Activated naive CD4-positive, alpha-beta T cell treated with anti-CD3 and anti-CD28 coated beads, Interleukin-2, amount 10 ng/mL, durations not matched to agents 7 days and 5 days (primary cell): ENCODE results near the gene SLC24A1.
"Not testable (repeated sequence)": the region's sequence is repeated elsewhere in the genome, so short reads cannot be mapped to it uniquely, and the experiment has no call there.

Experiments used
- CTCF ChIA-PET: fragments of 350-600 bp; sonication (Branson Sonifier 250); formaldehyde crosslinking; loops from one replicate; lab custom pipeline; 2021; ENCODE audit warnings: antibody characterized with exemption; lab: Charles Lee
- DNase-seq: peaks from one replicate; pipeline ENCODE4 v3.0.0-alpha.2; 2020
- H3K27ac Mint-ChIP-seq: one replicate; pipeline ENCODE4 v1.8.0; 2021; ENCODE audit warnings: mild to moderate bottlenecking, moderate library complexity, mixed read lengths
- H3K27me3 Mint-ChIP-seq: one replicate; pipeline ENCODE4 v1.8.0; 2021; ENCODE audit warnings: mild to moderate bottlenecking, mixed read lengths
- H3K36me3 Mint-ChIP-seq: one replicate; pipeline ENCODE4 v1.8.0; 2021; ENCODE audit warnings: mixed read lengths
- H3K4me1 Mint-ChIP-seq: one replicate; pipeline ENCODE4 v1.8.0; 2021; ENCODE audit warnings: mixed read lengths
- H3K4me3 Mint-ChIP-seq: one replicate; pipeline ENCODE4 v1.8.0; 2021; ENCODE audit warnings: mild to moderate bottlenecking, moderate library complexity, mixed read lengths
- H3K9me3 Mint-ChIP-seq: one replicate; pipeline ENCODE4 v1.8.0; 2021; ENCODE audit warnings: mixed read lengths

SLC24A1 gene

DNA sequence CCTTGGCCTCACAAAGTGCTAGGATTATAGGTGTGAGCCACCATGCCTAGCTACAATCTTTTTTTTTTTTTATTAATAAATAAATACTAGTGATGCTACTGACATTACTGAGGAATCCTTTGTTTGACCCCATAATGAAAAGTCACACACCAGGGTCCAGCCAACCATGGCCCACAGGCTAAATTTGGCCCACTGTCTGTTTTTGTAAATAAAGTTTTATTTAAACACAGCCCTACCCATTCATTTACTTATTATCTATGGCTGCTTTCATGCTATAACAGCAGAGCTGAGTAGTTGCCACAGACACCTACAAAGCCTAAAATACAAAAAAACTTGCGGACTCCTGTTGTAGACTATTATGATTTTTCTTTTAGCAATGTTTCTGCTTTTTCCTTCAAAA is 18.2 kb upstream of the SLC24A1 start:
- Mint-ChIP-seq H3K9me3 (no peaks in the 10 kb centered on the region), H3K27me3 (no peaks in the 10 kb centered on the region), H3K4me1 (peaks cover 5% of the 10 kb centered on the region), H3K4me3 (no peak overlapping the region), H3K36me3 (peaks cover 30% of the 10 kb centered on the region), H3K27ac (no peak overlapping the region)
- CTCF ChIA-PET: no interaction called here
- DNase-seq: no peak

GRCh38 chr15:65610871-65611718 is 10.6 kb upstream of the SLC24A1 start, which contains the start of gene INTS14:
TSS of gene INTS14 (minus strand) at chr15:65611131. CDS start at chr15:65607380, 3,751 bp downstream.
- H3K27ac Mint-ChIP-seq: peak within 1 kb of the TSS; percentile 96

GRCh38 chr15:65611888-65612615 is 9.7 kb upstream of the SLC24A1 start:
- H3K4me1 Mint-ChIP-seq: peaks cover 37% of the 10 kb centered on the region

More at GRCh38 chr15:65610871-65611718, 10.6 kb upstream of the SLC24A1 start, which contains the start of gene INTS14:
- Mint-ChIP-seq H3K4me3 (peak within 1 kb of the TSS; percentile 88), H3K27me3 (peaks cover 4% of the 10 kb centered on the region), H3K4me1 (peaks cover 37% of the 10 kb centered on the region), H3K36me3 (peaks cover 4% of the 10 kb centered on the region), H3K9me3 (no peaks in the 10 kb centered on the region)
- CTCF ChIA-PET: interaction anchor here (0.8 to 2.3 kb wide), 10 partner anchors 12 to 258 kb away, joined by 3 to 9 read pairs (median 3); partner anchors contain the start of genes HACD3 and RAB11A
- peak; percentile 95 for DNase-seq

DNA sequence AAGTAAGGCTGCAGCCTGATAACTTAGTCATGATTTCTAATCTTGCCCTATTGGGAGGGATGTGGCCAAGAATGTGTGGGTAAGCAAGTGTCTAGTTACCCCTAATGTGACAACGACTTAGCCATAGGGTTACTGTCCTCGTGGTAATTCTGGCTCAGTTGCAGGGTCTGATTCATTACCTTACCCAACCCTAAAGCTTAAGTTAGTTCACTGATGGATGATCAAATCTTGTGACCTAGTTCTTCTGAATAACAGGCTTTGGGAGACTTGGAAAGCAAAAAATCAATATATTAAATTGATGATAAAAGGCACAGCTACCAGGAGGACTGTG is 9.2 kb upstream of the SLC24A1 start:
- Mint-ChIP-seq H3K4me3 (peak overlapping the region; percentile 88), H3K27me3 (peaks cover 4% of the 10 kb centered on the region), H3K36me3 (peaks cover 3% of the 10 kb centered on the region), H3K4me1 (peaks cover 37% of the 10 kb centered on the region), H3K9me3 (no peaks in the 10 kb centered on the region), H3K27ac (no peak overlapping the region)
- DNase-seq: no peak
- CTCF ChIA-PET: interaction anchor here (0.6 to 2.3 kb wide), 3 partner anchors 19 to 272 kb away, joined by 3 to 9 read pairs (median 5); no protein-coding TSS in a partner anchor

More at GRCh38 chr15:65611888-65612615, 9.7 kb upstream of the SLC24A1 start:
- Mint-ChIP-seq H3K27ac (peak overlapping the region; percentile 96), H3K36me3 (peaks cover 5% of the 10 kb centered on the region), H3K27me3 (peaks cover 4% of the 10 kb centered on the region), H3K4me3 (peak overlapping the region; percentile 88), H3K9me3 (no peaks in the 10 kb centered on the region)
- CTCF ChIA-PET: interaction anchor here (0.6 to 2.3 kb wide), 6 partner anchors 20 to 272 kb away, joined by 3 to 9 read pairs (median 4); partner anchors contain the start of gene RAB11A
- no peak for DNase-seq

DNA sequence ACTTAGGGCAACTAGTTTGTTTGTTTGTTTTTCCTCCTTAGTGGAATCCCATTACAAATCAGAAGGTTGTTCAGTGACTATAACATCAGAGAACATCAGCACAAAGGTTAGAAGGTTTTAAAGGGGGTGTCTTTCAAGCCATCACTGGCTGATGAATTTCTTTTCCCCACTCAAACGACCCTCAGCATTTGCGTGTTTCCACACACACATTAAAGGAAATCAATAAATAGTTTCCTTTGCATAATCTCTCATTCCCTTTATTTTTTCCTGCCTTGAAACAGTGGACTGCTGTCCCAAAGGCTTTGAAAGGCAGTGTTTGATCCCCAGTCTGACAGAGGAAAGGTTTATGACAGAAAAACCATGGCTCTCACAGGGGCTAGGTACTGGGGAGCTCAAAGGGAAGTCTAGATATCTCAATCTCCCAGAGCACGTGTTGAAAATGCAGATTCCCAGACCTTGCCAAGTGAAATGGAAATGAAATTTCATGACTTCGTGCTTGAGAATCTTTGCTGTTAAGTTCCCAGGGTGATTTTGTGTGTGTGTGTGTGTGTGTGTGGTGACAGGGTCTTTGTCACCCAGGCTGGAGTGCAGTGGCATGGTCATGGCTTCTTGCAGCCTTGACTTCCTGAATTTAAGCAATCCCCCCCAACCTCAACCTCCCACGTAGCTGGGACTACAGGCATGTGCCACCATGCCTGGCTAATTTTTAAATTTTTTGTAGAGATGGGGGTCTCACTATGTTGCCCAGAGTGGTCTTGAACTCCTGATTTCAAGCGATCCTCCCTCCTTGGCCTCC is 8.6 kb upstream of the SLC24A1 start:
- Mint-ChIP-seq H3K27ac (no peak overlapping the region), H3K4me3 (no peak overlapping the region)
- CTCF ChIA-PET: interaction anchor here (2.3 kb wide), 1 partner anchor 249 kb away, joined by 9 read pairs; no protein-coding TSS in a partner anchor

DNA sequence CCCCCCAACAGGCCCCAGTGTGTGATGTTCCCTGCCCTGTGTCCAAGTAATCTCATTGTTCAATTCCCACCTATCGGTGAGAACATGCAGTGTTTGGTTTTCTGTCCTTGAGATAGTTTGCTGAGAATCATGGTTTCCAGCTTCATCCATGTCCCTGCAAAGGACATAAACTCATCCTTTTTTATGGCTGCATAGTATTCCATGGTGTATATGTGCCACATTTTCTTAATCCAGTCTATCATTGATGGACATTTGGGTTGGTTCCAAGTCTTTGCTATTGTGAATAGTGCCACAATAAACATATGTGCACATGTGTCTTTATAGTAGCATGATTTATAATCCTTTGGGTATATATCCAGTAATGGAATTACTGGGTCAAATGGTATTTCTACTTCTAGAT is 5.9 kb upstream of the SLC24A1 start:
- H3K27ac Mint-ChIP-seq, H3K4me3 Mint-ChIP-seq, H3K36me3 Mint-ChIP-seq, H3K27me3 Mint-ChIP-seq, DNase-seq, H3K9me3 Mint-ChIP-seq, CTCF ChIA-PET: not testable (repeated sequence)
- peaks cover 17% of the 10 kb centered on the region for H3K4me1 Mint-ChIP-seq

More for the DNA sequence above, 8.6 kb upstream of the SLC24A1 start:
- Mint-ChIP-seq H3K27me3 (peaks cover 4% of the 10 kb centered on the region), H3K4me1 (peaks cover 37% of the 10 kb centered on the region), H3K36me3 (peaks cover 3% of the 10 kb centered on the region), H3K9me3 (no peaks in the 10 kb centered on the region)
- no peak for DNase-seq

GRCh38 chr15:65618560-65619109 is 3.1 kb upstream of the SLC24A1 start:
- Mint-ChIP-seq H3K36me3 (peaks cover 2% of the 10 kb centered on the region), H3K4me1 (no peaks in the 10 kb centered on the region), H3K9me3 (no peaks in the 10 kb centered on the region), H3K27me3 (no peaks in the 10 kb centered on the region), H3K4me3 (no peak overlapping the region), H3K27ac (no peak overlapping the region)
- no peak for DNase-seq
- CTCF ChIA-PET: no interaction called here

DNA sequence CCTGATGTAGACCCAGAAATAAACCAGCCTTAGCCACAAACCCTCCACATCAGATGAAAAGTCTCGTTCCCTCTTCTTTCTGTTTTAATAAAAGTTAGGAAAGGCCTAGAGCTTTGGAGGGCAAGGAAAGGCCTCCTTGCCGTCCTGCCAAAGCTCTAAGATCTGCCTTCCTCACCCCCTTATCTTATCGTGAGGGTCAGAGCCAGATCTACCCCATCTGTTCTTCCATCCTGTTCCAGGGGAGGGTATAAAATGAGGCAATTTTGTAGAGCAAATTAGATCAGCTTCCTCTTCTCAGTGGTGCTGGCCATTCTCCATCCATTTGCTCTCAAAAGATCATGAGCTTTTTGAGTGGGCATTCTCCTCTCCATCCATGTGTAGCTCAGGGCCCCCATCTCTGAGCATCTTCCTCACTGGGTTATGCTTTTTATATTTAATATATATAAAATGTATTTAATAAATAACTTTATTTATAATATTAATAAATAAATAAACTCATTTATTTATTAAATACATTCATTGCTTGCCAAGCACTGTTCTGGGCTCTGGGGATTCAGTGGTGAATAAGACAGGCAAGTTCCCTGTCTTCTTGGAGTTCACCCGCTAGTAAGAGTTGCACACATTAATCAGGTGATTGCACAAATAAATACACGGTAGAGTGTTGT is 2.0 kb upstream of the SLC24A1 start:
- H3K27ac Mint-ChIP-seq: no peak overlapping the region
- DNase-seq: no peak
- H3K27me3 Mint-ChIP-seq: no peaks in the 10 kb centered on the region
- no peak overlapping the region for H3K4me3 Mint-ChIP-seq
- CTCF ChIA-PET: no interaction called here
- H3K9me3 Mint-ChIP-seq: no peaks in the 10 kb centered on the region
- H3K36me3 Mint-ChIP-seq: peaks cover 2% of the 10 kb centered on the region
- H3K4me1 Mint-ChIP-seq: no peaks in the 10 kb centered on the region

DNA sequence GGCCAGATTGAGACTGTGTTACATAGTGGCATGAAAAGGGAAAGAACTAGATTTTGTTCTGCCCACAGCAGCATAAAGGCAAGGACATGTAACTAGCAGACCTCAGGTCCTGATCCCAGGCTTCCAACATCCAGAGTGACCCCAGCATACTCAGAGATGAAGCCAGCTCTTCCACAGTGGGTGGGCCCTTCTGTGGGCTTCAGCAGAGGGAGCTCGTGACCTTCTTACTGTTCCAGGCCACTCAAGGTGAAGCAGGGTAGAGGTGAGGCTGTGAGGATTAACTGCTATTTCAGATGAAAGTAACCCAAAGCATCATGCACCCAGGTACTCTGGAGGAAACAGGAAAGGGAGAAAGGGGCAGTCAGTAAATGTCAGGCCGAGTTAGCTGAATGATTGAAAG is 905 bp upstream of the SLC24A1 start:
- CTCF ChIA-PET: interaction anchor here (1.4 kb wide), 1 partner anchor 16 kb away, joined by 5 read pairs; no protein-coding TSS in a partner anchor
- Mint-ChIP-seq H3K9me3 (no peaks in the 10 kb centered on the region), H3K27ac (no peak overlapping the region), H3K4me1 (no peaks in the 10 kb centered on the region), H3K4me3 (no peak overlapping the region), H3K27me3 (no peaks in the 10 kb centered on the region), H3K36me3 (peaks cover 2% of the 10 kb centered on the region)
- no peak for DNase-seq

GRCh38 chr15:65623103-65623502 is 1.4 kb downstream of the SLC24A1 start:
- Mint-ChIP-seq H3K4me3 (no peak overlapping the region), H3K27me3 (no peaks in the 10 kb centered on the region), H3K4me1 (no peaks in the 10 kb centered on the region), H3K9me3 (no peaks in the 10 kb centered on the region), H3K27ac (no peak overlapping the region), H3K36me3 (no peaks in the 10 kb centered on the region)
- CTCF ChIA-PET: interaction anchor here (1.0 kb wide), 1 partner anchor 12 kb away, joined by 3 read pairs; the partner anchor contains the start of gene INTS14
- no peak for DNase-seq

DNA sequence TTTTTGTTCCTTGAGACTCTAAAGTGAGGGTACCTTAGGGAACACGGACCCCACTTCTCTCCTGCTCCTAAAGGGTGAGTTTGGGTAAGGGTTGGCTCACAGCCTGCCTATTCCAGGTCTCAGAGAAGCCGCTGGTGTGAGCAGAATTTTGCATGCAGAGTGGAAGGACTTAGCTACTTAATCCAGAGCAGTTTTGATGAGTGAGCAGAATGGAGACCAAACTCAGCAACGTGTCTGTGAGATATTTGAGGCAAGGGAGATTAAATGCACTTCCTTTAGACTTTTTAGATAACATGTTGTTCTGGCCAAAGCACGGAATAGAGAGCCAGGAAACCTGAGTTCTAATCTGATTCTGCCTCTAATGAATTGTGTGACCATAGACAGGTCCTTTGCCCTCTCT is 5.1 kb downstream of the SLC24A1 start:
- no peak overlapping the region for H3K4me3 Mint-ChIP-seq
- H3K9me3 Mint-ChIP-seq: no peaks in the 10 kb centered on the region
- no peak for DNase-seq
- no peaks in the 10 kb centered on the region for H3K36me3 Mint-ChIP-seq
- no peak overlapping the region for H3K27ac Mint-ChIP-seq
- H3K27me3 Mint-ChIP-seq: no peaks in the 10 kb centered on the region
- CTCF ChIA-PET: no interaction called here
- H3K4me1 Mint-ChIP-seq: peaks cover 12% of the 10 kb centered on the region

GRCh38 chr15:65629548-65629947 is 7.8 kb downstream of the SLC24A1 start:
- DNase-seq: no peak
- Mint-ChIP-seq H3K4me1 (peaks cover 12% of the 10 kb centered on the region), H3K4me3 (no peak overlapping the region), H3K27ac (no peak overlapping the region), H3K27me3 (no peaks in the 10 kb centered on the region), H3K9me3 (no peaks in the 10 kb centered on the region), H3K36me3 (no peaks in the 10 kb centered on the region)
- CTCF ChIA-PET: interaction anchor here (0.7 to 1.6 kb wide), 2 partner anchors 10 to 228 kb away, joined by 3 to 6 read pairs; no protein-coding TSS in a partner anchor

GRCh38 chr15:65630760-65631159 is 9.0 kb downstream of the SLC24A1 start:
- DNase-seq: no peak
- H3K9me3 Mint-ChIP-seq: no peaks in the 10 kb centered on the region
- no peak overlapping the region for H3K4me3 Mint-ChIP-seq
- no peaks in the 10 kb centered on the region for H3K27me3 Mint-ChIP-seq
- H3K27ac Mint-ChIP-seq: no peak overlapping the region
- H3K4me1 Mint-ChIP-seq: peaks cover 12% of the 10 kb centered on the region
- no peaks in the 10 kb centered on the region for H3K36me3 Mint-ChIP-seq
- CTCF ChIA-PET: interaction anchor here (1.9 kb wide), 1 partner anchor 19 kb away, joined by 5 read pairs; the partner anchor contains the start of gene INTS14
